Measurements from ENCODE around the gene MRM2.

- TF ChIP-seq EP300 (conservative IDR thresholded peaks at IDR 0.05; ENCODE audit: poor library complexity, severe bottlenecking) (no peak), EZH2 (IDR thresholded peaks at IDR 0.05; ENCODE audit: borderline replicate concordance, insufficient read depth, low read length, poor library complexity, severe bottlenecking) (no peak)
These were observed 18.7 kb downstream of the MRM2 start for GRCh38 chr7:2223321-2223720.
